ENCODE results near the gene LIPT2.

LIPT2 gene

GRCh38 chr11:74507582-74507981 is 14.1 kb upstream of the LIPT2 start:
- Mint-ChIP-seq H3K36me3 (ENCODE audit: low read depth) (no peaks in the 10 kb centered on the region), H3K4me3 (no peak overlapping the region), H3K4me1 (no peaks in the 10 kb centered on the region), H3K9me3 (peaks cover 9% of the 10 kb centered on the region), H3K27me3 (ENCODE audit: low read depth, poor library complexity) (peaks cover 6% of the 10 kb centered on the region), H3K27ac (no peak overlapping the region)
- no peak for DNase-seq
- no peak for TF ChIP-seq CTCF (IDR thresholded peaks at IDR 0.05)

GRCh38 chr11:74506823-74507222 is 13.3 kb upstream of the LIPT2 start:
- Mint-ChIP-seq H3K36me3 (ENCODE audit: low read depth) (no peaks in the 10 kb centered on the region), H3K27ac (no peak overlapping the region), H3K9me3 (peaks cover 16% of the 10 kb centered on the region), H3K27me3 (ENCODE audit: low read depth, poor library complexity) (no peaks in the 10 kb centered on the region), H3K4me3 (no peak overlapping the region), H3K4me1 (no peaks in the 10 kb centered on the region)
- no peak for TF ChIP-seq CTCF (IDR thresholded peaks at IDR 0.05)
- no peak for DNase-seq

GRCh38 chr11:74505911-74506310 is 12.4 kb upstream of the LIPT2 start:
- Mint-ChIP-seq H3K27ac (no peak overlapping the region), H3K4me3 (no peak overlapping the region), H3K36me3 (ENCODE audit: low read depth) (peaks cover 4% of the 10 kb centered on the region), H3K27me3 (ENCODE audit: low read depth, poor library complexity) (no peaks in the 10 kb centered on the region), H3K4me1 (no peaks in the 10 kb centered on the region), H3K9me3 (peaks cover 24% of the 10 kb centered on the region)
- no peak for DNase-seq
- no peak for TF ChIP-seq CTCF (IDR thresholded peaks at IDR 0.05)

GRCh38 chr11:74504100-74504691 is 10.7 kb upstream of the LIPT2 start:
- Mint-ChIP-seq H3K9me3 (peaks cover 38% of the 10 kb centered on the region), H3K4me3 (no peak overlapping the region), H3K27ac (no peak overlapping the region), H3K4me1 (no peaks in the 10 kb centered on the region), H3K36me3 (ENCODE audit: low read depth) (peaks cover 10% of the 10 kb centered on the region), H3K27me3 (ENCODE audit: low read depth, poor library complexity) (peaks cover 2% of the 10 kb centered on the region)
- no peak for DNase-seq
- TF ChIP-seq CTCF (IDR thresholded peaks at IDR 0.05), result no peak

- DNase-seq, result no peak
- peaks cover 21% of the 10 kb centered on the region for H3K4me1 Mint-ChIP-seq
- H3K27ac Mint-ChIP-seq, result no peak overlapping the region
- peaks cover 41% of the 10 kb centered on the region for H3K36me3 Mint-ChIP-seq (ENCODE audit: low read depth)
- peak overlapping the region; percentile 30 for H3K4me3 Mint-ChIP-seq
- peaks cover under 1% of the 10 kb centered on the region for H3K27me3 Mint-ChIP-seq (ENCODE audit: low read depth, poor library complexity)
- TF ChIP-seq CTCF (IDR thresholded peaks at IDR 0.05), result no peak
- peaks cover 50% of the 10 kb centered on the region for H3K9me3 Mint-ChIP-seq
These were observed 1.4 kb upstream of the LIPT2 start for GRCh38 chr11:74494916-74495315.

Data from nephron progenitor cell (in vitro differentiated cells).